ENCODE data around the gene NEMP2.

DNA sequence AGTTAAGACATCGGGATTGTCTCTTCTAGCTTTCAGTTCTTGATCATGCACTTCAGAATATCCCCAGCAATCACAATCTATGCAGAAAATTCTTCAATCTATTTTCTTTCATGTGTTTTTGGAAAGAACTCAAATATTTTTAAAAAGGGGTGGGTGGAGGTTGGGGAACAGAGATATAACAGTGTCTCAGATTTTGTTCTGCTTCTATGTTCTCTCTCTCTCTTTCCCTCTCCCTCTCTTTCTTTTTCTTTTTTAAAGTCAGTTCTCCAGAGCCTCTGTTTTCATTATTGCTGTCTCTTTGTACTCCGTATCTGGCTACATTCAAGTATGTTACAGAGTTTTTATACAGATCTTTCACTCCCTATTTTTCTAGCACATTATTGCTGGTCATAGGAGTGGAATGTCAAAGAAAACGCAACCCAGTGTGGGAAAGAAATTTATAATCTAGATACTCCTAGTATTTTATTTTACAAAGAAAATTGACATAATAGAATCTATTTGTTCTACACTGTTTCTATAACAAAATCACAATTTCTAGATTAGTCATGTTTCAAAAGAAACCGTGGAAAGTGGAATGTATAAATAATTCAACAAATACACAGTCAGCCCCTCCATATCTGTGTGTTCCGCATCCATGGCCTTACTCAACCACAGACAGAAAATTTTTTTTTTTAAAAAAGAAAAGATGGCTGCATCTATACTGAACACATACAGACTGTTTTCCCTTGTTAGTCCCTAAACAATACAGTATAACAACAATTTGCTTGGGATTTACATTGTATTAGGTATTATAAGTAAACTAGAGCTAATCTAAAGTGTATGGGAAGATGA lies 11.2 kb upstream of the NEMP2 start:
- TF ChIP-seq CTCF (IDR thresholded peaks at IDR 0.05) (no peak), ZFX (IDR thresholded peaks at IDR 0.05; ENCODE audit: borderline replicate concordance) (no peak)
